ENCODE data around the gene ARF1. TPM values are rescaled to one million over a fixed set of nuclear protein-coding genes. Genes with fewer than 3 reads are reported as not detected.

Gene ARF1
- total and polyA plus RNA-seq, 2 of the 8 experiments (the other 6 are each of a cell fraction or from before 2014, with no cell fraction given) = 265 to 471 TPM

DNA sequence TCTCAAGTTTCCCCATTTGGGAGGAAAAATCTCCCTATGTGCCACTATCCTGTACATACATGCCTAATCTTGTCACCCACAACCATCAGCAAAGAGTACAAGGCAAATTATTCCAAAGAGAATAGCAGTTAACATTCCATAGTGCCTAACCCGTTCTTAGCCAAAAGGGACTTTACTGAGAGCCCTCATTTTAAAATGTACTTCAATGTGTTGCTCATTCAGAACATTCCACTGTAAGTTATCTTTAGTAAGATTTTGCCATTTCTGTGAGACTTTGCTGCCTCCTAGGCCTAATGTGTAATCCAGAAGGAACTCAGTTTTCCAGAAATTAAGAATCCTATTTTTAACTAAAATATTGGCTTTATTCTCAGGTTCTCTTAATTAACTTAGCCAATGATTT, 37.8 kb downstream of the ARF1 start:
- Histone ChIP-seq H3K4me2 (ENCODE audit: insufficient read depth in 1 of 2, low read depth in 2 of 2, low read length in 2 of 2) (no peak overlapping the region), H4K20me1 (replicated peaks in 1 of 2; ENCODE audit: control insufficient read depth in 1 of 2, insufficient read depth in 2 of 2, low read length in 2 of 2) (no peaks in the 10 kb centered on the region), H3K18ac (ENCODE audit: extremely low read depth, low read length) (no peak overlapping the region), H4K5ac (ENCODE audit: insufficient read length, low read depth, low read length) (no peak overlapping the region), H3K4ac (replicated peaks; ENCODE audit: insufficient read length, low read depth, low read length) (no peak overlapping the region), H3K23ac (ENCODE audit: insufficient read length) (no peak overlapping the region), H4K8ac (ENCODE audit: extremely low read depth, insufficient read depth, low read length) (no peak overlapping the region), H3K4me1 (replicated peaks in 1 of 4; ENCODE audit: control insufficient read depth in 3 of 4, insufficient read depth in 4 of 4, low read length in 3 of 4) (no peaks in the 10 kb centered on the region), H2BK120ac (replicated peaks; ENCODE audit: low read depth, low read length) (no peak overlapping the region), H3K79me1 (ENCODE audit: low read depth, low read length) (no peaks in the 10 kb centered on the region), H2BK15ac (ENCODE audit: low read length) (no peak overlapping the region), H3K9me3 (ENCODE audit: insufficient read depth in 2 of 2, low read depth in 1 of 2, low read length in 1 of 2) (peaks cover 14 to 19% of the 10 kb centered on the region in 2 experiments), H2AK5ac (ENCODE audit: low read depth, low read length) (no peak overlapping the region), H3K27ac (ENCODE audit: low read depth, low read length) (no peak overlapping the region), H2BK5ac (ENCODE audit: low read depth, low read length) (no peak overlapping the region), H3K56ac (replicated peaks; ENCODE audit: insufficient read length, low read depth, low read length) (no peak overlapping the region), H3K9ac (replicated peaks in 1 of 4; ENCODE audit: extremely low read depth in 1 of 4, low read depth in 3 of 4, low read length in 3 of 4) (no peak overlapping the region), H3K23me2 (ENCODE audit: low read depth, low read length) (no peaks in the 10 kb centered on the region), H4K91ac (replicated peaks; ENCODE audit: insufficient read length, low read length) (no peak overlapping the region), H3K79me2 (ENCODE audit: control insufficient read depth in 1 of 2, insufficient read depth in 2 of 2, low read length in 2 of 2) (no peaks in the 10 kb centered on the region), H2BK12ac (ENCODE audit: low read depth, low read length) (no peak overlapping the region), H3K36me3 (ENCODE audit: control insufficient read depth in 2 of 4, insufficient read depth in 4 of 4, low read length in 3 of 4) (no peaks in the 10 kb centered on the region), H3K14ac (ENCODE audit: insufficient read length) (no peak overlapping the region), H2AFZ (ENCODE audit: low read length) (no peak overlapping the region), H3K4me3 (ENCODE audit: extremely low read depth in 1 of 4, insufficient read depth in 2 of 4, low read depth in 3 of 4, low read length in 4 of 4) (no peak overlapping the region), H3K27me3 (replicated peaks in 1 of 4; ENCODE audit: control insufficient read depth in 3 of 4, extremely low read depth in 1 of 4, insufficient read depth in 3 of 4, low read length in 3 of 4) (no peaks in the 10 kb centered on the region; a peak in 3 of 7 replicates), H2BK20ac (ENCODE audit: low read length) (no peak overlapping the region)
- 93% methylated on average over 1 of the region's 1 CpG; no CpG with 5 or more reads in 1 of the 2 experiments for WGBS, 2 experiments (ENCODE audit: extremely low coverage in 1 of 2, insufficient coverage in 1 of 2, insufficient read length in 1 of 2, insufficient replicate concordance in 2 of 2, low coverage in 1 of 2, low lambda C conversion rate in 2 of 2, missing lambda C conversion rate in 1 of 2)
- ChIA-PET POLR2A (ENCODE audit: partially characterized antibody) (no interaction called here), CTCF (ENCODE audit: partially characterized antibody) (interaction anchor here (1.5 to 2.4 kb wide), 2 partner anchors 10 to 121 kb away, joined by 4 to 10 read pairs; no protein-coding TSS in a partner anchor)
- DNase-seq (ENCODE audit: low read depth in 1 of 2, low spot score in 2 of 2) (no peak), FAIRE-seq (no peak)
- TF ChIP-seq GTF2F1 (IDR thresholded peaks at IDR 0.05; ENCODE audit: borderline replicate concordance, low read depth, low read length) = no peak
- TF ChIP-seq POLR2AphosphoS5 (IDR thresholded peaks at IDR 0.05; ENCODE audit: low read depth, low read length) = no peak
- TF ChIP-seq NANOG (IDR thresholded peaks at IDR 0.05; ENCODE audit: insufficient read depth, low read depth, low read length, poor library complexity, severe bottlenecking) = no peak
- TF ChIP-seq JUND (IDR thresholded peaks at IDR 0.05; ENCODE audit: low read length) = no peak
- no peak for TF ChIP-seq RBBP5 (IDR thresholded peaks at IDR 0.05; ENCODE audit: borderline replicate concordance, low read depth, low read length)
- no peak for TF ChIP-seq RFX5 (IDR thresholded peaks at IDR 0.05; ENCODE audit: borderline replicate concordance, low read depth, low read length)
- no peak for TF ChIP-seq RAD21 (IDR thresholded peaks at IDR 0.05 in 1 of 2, conservative IDR thresholded peaks at IDR 0.05 in 1 of 2; ENCODE audit: low read depth in 2 of 2, low read length in 2 of 2)
- TF ChIP-seq SAP30 (IDR thresholded peaks at IDR 0.05; ENCODE audit: insufficient read depth, insufficient replicate concordance, low read length) = no peak
- TF ChIP-seq MAFK (IDR thresholded peaks at IDR 0.05; ENCODE audit: low read depth, low read length) = no peak
